CD14-positive monocyte (primary cell): ENCODE results near the gene AADAT. TPM values are rescaled to one million over a fixed set of nuclear protein-coding genes. Genes with fewer than 3 reads are reported as not detected.
A peak's percentile ranks its signal among the peaks of the same experiment; 100 is the strongest.

ENCODE experiments used
- DNase-seq, 3 donors: peaks; one replicate each; pipeline ENCODE4 v3.0.0-alpha.2; 2011 to 2022
- H2AFZ ChIP-seq: 2 replicates; pipeline ENCODE4 v1.6.0; 2012; ENCODE audit warnings: mild to moderate bottlenecking, low read depth, low read length, inconsistent platforms; ENCODE audit not compliant: insufficient read depth, poor library complexity, severe bottlenecking
- H3K27ac ChIP-seq, 2 donors: 1 replicate in 1 of 2; 2 replicates in 1 of 2; pipeline ENCODE4 v1.5.1; 2012 to 2013; ENCODE audit warnings: low read length in 2 of 2, control low read depth in 1 of 2, inconsistent platforms in 1 of 2, low read depth in 1 of 2, mild to moderate bottlenecking in 1 of 2
- H3K27me3 ChIP-seq, 2 donors: one replicate each; pipeline versions ENCODE4 v1.6.0 to v1.6.1; 2011 to 2013; ENCODE audit warnings: low read length in 2 of 2; ENCODE audit not compliant: control insufficient read depth in 2 of 2, insufficient read depth in 2 of 2
- H3K36me3 ChIP-seq, 2 donors: replicated peaks in 1 of 2; 1 replicate in 1 of 2; 2 replicates in 1 of 2; pipeline versions ENCODE4 v1.5.1 to v1.6.1; 2012 to 2013; ENCODE audit warnings: low read length in 2 of 2, control low read depth in 1 of 2, inconsistent platforms in 1 of 2, mild to moderate bottlenecking in 1 of 2; ENCODE audit not compliant: insufficient read depth in 2 of 2, control insufficient read depth in 1 of 2
- H3K4me1 ChIP-seq, 2 donors: 1 replicate in 1 of 2; 2 replicates in 1 of 2; pipeline versions ENCODE4 v1.5.1 to v1.6.1; 2012 to 2013; ENCODE audit warnings: low read length in 2 of 2, control low read depth in 1 of 2, inconsistent platforms in 1 of 2, mild to moderate bottlenecking in 1 of 2, moderate library complexity in 1 of 2; ENCODE audit not compliant: insufficient read depth in 2 of 2, control insufficient read depth in 1 of 2
- H3K4me2 ChIP-seq: replicated peaks from 2 replicates; pipeline ENCODE3; 2012; ENCODE audit warnings: low read length, moderate library complexity, mild to moderate bottlenecking; ENCODE audit not compliant: poor library complexity, severe bottlenecking; ENCODE audit errors: extremely low read depth
- H3K4me3 ChIP-seq, 3 experiments: fragments of 200-600 bp in 1 of 3; sonication (generic) in 1 of 3; replicated peaks in 1 of 3; 1 replicate in 2 of 3; 2 replicates in 1 of 3; pipeline ENCODE4 v1.5.1; 2011 to 2013; ENCODE audit warnings: low read length in 3 of 3, mild to moderate bottlenecking in 3 of 3, control low read depth in 2 of 3, low read depth in 2 of 3, inconsistent platforms in 1 of 3, moderate library complexity in 1 of 3
- H3K79me2 ChIP-seq: 2 replicates; pipeline ENCODE4 v1.6.0; 2012; ENCODE audit warnings: mild to moderate bottlenecking, control low read depth, inconsistent platforms, low read length, moderate library complexity; ENCODE audit not compliant: insufficient read depth
- H3K9ac ChIP-seq: 2 replicates; pipeline ENCODE4 v1.6.0; 2017; ENCODE audit warnings: low read length, mild to moderate bottlenecking; ENCODE audit not compliant: insufficient read depth, poor library complexity, severe bottlenecking
- H3K9me3 ChIP-seq, 2 donors: replicated peaks in 1 of 2; 1 replicate in 1 of 2; 2 replicates in 1 of 2; pipeline versions ENCODE4 v1.5.1 to v1.6.1; 2012 to 2013; ENCODE audit warnings: low read length in 2 of 2, control low read depth in 1 of 2; ENCODE audit not compliant: control insufficient read depth in 1 of 2, insufficient read depth in 1 of 2
- H4K20me1 ChIP-seq: 2 replicates; pipeline ENCODE4 v1.6.0; 2012; ENCODE audit warnings: mild to moderate bottlenecking, low read length, control low read depth, moderate library complexity; ENCODE audit not compliant: insufficient read depth
- H3K27ac Mint-ChIP-seq, 7 donors: one replicate each; pipeline ENCODE4 v1.8.0; 2020; ENCODE audit warnings: mild to moderate bottlenecking in 7 of 7, mixed read lengths in 7 of 7, moderate library complexity in 6 of 7, inconsistent platforms in 2 of 7
- H3K27me3 Mint-ChIP-seq, 3 donors: one replicate each; pipeline ENCODE4 v1.8.0; 2021 to 2022; ENCODE audit warnings: low read depth in 3 of 3, mild to moderate bottlenecking in 3 of 3, mixed read lengths in 3 of 3, moderate library complexity in 3 of 3, inconsistent platforms in 1 of 3
- H3K36me3 Mint-ChIP-seq, 2 donors: one replicate each; pipeline ENCODE4 v1.8.0; 2020; ENCODE audit warnings: mixed read lengths in 2 of 2, inconsistent platforms in 1 of 2, mild to moderate bottlenecking in 1 of 2
- H3K4me1 Mint-ChIP-seq: one replicate; pipeline ENCODE4 v1.8.0; 2020; ENCODE audit warnings: mild to moderate bottlenecking, mixed read lengths
- H3K4me3 Mint-ChIP-seq, 2 donors: one replicate each; pipeline ENCODE4 v1.8.0; 2020; ENCODE audit warnings: mild to moderate bottlenecking in 2 of 2, mixed read lengths in 2 of 2, moderate library complexity in 1 of 2
- H3K9me3 Mint-ChIP-seq, 7 donors: one replicate each; pipeline ENCODE4 v1.8.0; 2020 to 2022; ENCODE audit warnings: mixed read lengths in 7 of 7, mild to moderate bottlenecking in 6 of 7, moderate library complexity in 6 of 7, inconsistent platforms in 2 of 7
- WGBS: methylation state at CpG from one replicate; pipeline ENCODE4 v1.1.5; 2013; ENCODE audit warnings: missing lambda C conversion rate; ENCODE audit not compliant: insufficient coverage; 5-methylcytosine and 5-hydroxymethylcytosine counted together
- intact Hi-C, 2 donors: fragments of 100-400 bp; cut with micrococcal nuclease; formaldehyde crosslinking; loops; one replicate each; pipeline versions ENCODE4 v1.15.0 to v1.15.1; 2023
- polyA plus RNA-seq, 3 donors: library from polyadenylated mRNA; depleted of rRNA in 1 of 3; unstranded in 2 of 3; stranded (reverse) in 1 of 3; fragments of 300-500 nt in 2 of 3; fragments of >200 nt in 1 of 3; fragmentation: Illumina TruSeq in 2 of 3; gene quantifications; 1 replicate in 2 of 3; 2 replicates in 1 of 3; pipeline ENCODE4 v1.2.3, GENCODE V29; 2012 to 2021
- TF ChIP-seq, protein P1 (sequence below): fragments of 200-600 bp; IDR thresholded peaks from one replicate; pipeline ENCODE4 v1.8.0; 2022; ENCODE audit warnings: antibody characterized with exemption, mild to moderate bottlenecking

AADAT gene
- polyA plus RNA-seq, 3 donors = not detected

DNA sequence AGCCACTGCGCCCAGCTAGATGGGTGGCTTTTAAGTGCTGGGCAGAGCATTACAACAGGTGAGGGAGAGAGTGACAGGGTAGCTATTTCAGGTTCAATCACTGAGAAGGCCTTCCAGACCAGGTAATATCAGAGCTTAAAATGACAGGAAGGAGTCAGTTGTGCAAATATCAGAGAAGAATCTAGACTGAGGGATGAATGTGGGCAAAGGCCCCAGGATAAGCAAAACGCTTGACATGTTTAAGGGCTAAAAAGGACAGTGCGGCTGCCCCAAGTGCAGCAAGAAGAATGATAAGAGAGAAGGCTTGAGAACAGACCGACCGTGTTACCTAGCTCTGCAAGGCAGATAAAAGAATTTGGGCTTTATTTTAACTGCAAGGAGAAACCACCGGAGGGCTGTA, 18.6 kb downstream of the AADAT start:
- H3K36me3 Mint-ChIP-seq = no peaks in the 10 kb centered on the region
- H3K4me2 ChIP-seq = no peak overlapping the region
- H3K4me3 Mint-ChIP-seq = no peak overlapping the region
- WGBS = 100% methylated on average over 6 of the region's 6 CpGs
- no peak overlapping the region for H3K4me3 ChIP-seq
- TF ChIP-seq, protein P1, sequence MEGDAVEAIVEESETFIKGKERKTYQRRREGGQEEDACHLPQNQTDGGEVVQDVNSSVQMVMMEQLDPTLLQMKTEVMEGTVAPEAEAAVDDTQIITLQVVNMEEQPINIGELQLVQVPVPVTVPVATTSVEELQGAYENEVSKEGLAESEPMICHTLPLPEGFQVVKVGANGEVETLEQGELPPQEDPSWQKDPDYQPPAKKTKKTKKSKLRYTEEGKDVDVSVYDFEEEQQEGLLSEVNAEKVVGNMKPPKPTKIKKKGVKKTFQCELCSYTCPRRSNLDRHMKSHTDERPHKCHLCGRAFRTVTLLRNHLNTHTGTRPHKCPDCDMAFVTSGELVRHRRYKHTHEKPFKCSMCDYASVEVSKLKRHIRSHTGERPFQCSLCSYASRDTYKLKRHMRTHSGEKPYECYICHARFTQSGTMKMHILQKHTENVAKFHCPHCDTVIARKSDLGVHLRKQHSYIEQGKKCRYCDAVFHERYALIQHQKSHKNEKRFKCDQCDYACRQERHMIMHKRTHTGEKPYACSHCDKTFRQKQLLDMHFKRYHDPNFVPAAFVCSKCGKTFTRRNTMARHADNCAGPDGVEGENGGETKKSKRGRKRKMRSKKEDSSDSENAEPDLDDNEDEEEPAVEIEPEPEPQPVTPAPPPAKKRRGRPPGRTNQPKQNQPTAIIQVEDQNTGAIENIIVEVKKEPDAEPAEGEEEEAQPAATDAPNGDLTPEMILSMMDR = no peak
- no peaks in the 10 kb centered on the region for H3K4me1 Mint-ChIP-seq
- H3K9ac ChIP-seq = no peak overlapping the region
- H3K27me3 Mint-ChIP-seq = peaks cover 6 to 14% (median 8%) of the 10 kb centered on the region in 3 donors
- no peak overlapping the region for H2AFZ ChIP-seq
- H3K27ac Mint-ChIP-seq = peak overlapping the region in 1 of 7 donors; percentile 54
- H3K27ac ChIP-seq = no peak overlapping the region
- intact Hi-C loops = no loop called here
- H3K27me3 ChIP-seq = peaks cover 0 to 5% of the 10 kb centered on the region in 2 donors
- H3K79me2 ChIP-seq = no peaks in the 10 kb centered on the region
- H3K9me3 Mint-ChIP-seq = peaks cover 0 to 4% (median 0%) of the 10 kb centered on the region in 7 donors
- H3K9me3 ChIP-seq = no peaks in the 10 kb centered on the region
- no peaks in the 10 kb centered on the region for H3K4me1 ChIP-seq
- DNase-seq = no peak
- no peaks in the 10 kb centered on the region for H4K20me1 ChIP-seq
- H3K36me3 ChIP-seq = no peaks in the 10 kb centered on the region

DNA sequence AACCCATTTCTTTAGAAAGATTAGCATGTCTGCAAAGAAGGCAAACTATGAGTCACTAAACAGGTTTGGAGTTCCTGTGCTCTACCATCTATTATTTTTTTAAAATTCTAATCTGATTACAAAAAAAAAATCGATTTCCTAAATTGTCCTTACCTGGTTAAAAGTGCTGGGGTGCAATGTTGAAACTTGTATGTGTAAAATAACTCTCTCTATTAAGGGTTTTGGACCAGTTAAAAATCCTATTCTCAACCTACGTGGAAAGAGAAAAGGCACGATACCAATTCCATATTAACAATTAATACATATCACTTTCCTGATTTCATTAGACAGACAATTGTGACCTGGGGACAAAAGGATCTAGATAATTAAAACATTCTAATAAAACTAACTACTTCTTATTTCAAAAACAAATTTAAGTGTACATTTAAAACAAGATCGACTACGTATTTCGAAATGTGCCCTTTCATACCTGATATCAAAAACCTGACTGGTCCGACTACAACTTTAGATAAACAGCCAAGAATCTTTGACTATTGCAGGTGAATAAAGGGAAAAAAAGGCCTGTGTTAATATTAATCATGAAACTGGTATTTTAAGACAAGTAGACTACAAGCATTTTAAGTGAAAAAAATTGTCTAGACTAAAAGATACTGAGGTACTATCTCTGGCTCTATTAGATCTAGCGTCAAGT, 21.2 kb downstream of the AADAT start:
- TF ChIP-seq, protein P1 = no peak
- no peak overlapping the region for H3K27ac Mint-ChIP-seq
- H3K9me3 Mint-ChIP-seq = no peaks in the 10 kb centered on the region
- Histone ChIP-seq H3K79me2 (no peaks in the 10 kb centered on the region), H3K4me3 (no peak overlapping the region), H3K36me3 (no peaks in the 10 kb centered on the region), H3K9ac (no peak overlapping the region), H3K9me3 (no peaks in the 10 kb centered on the region), H3K4me2 (no peak overlapping the region), H2AFZ (no peak overlapping the region), H3K4me1 (no peaks in the 10 kb centered on the region), H4K20me1 (no peaks in the 10 kb centered on the region), H3K27ac (no peak overlapping the region), H3K27me3 (peaks cover 0 to 5% of the 10 kb centered on the region in 2 donors)
- H3K4me3 Mint-ChIP-seq = no peak overlapping the region
- 100% methylated on average over 1 of the region's 8 CpGs for WGBS
- no peaks in the 10 kb centered on the region for H3K4me1 Mint-ChIP-seq
- H3K36me3 Mint-ChIP-seq = no peaks in the 10 kb centered on the region
- intact Hi-C loops = no loop called here
- peaks cover 5 to 9% (median 6%) of the 10 kb centered on the region in 3 donors for H3K27me3 Mint-ChIP-seq
- no peak for DNase-seq
